Endothelial cell (in vitro differentiated cells): Measurements from ENCODE around the gene BMPR1B. TPM values are rescaled to one million over a fixed set of nuclear protein-coding genes. Genes with fewer than 3 reads are reported as not detected.

Experiments used
- DNase-seq: peaks from one replicate; pipeline ENCODE4 v3.0.0; 2021; ENCODE audit warnings: low spot score
- H3K27ac Mint-ChIP-seq: one replicate; pipeline ENCODE4 v1.8.0; 2021; ENCODE audit warnings: mixed read lengths, inconsistent platforms; ENCODE audit not compliant: unreplicated experiment
- H3K27me3 Mint-ChIP-seq: one replicate; pipeline ENCODE4 v1.8.0; 2021; ENCODE audit warnings: mild to moderate bottlenecking, moderate library complexity, mixed read lengths, inconsistent platforms; ENCODE audit not compliant: unreplicated experiment
- H3K36me3 Mint-ChIP-seq: one replicate; pipeline ENCODE4 v1.8.0; 2021; ENCODE audit warnings: mild to moderate bottlenecking, low read depth, mixed read lengths, inconsistent platforms; ENCODE audit not compliant: unreplicated experiment
- H3K4me1 Mint-ChIP-seq: one replicate; pipeline ENCODE4 v1.8.0; 2021; ENCODE audit warnings: mild to moderate bottlenecking, mixed read lengths, inconsistent platforms; ENCODE audit not compliant: unreplicated experiment
- H3K4me3 Mint-ChIP-seq: one replicate; pipeline ENCODE4 v1.8.0; 2021; ENCODE audit warnings: mild to moderate bottlenecking, mixed read lengths, inconsistent platforms; ENCODE audit not compliant: unreplicated experiment
- H3K9me3 Mint-ChIP-seq: one replicate; pipeline ENCODE4 v1.8.0; 2021; ENCODE audit warnings: mixed read lengths, inconsistent platforms; ENCODE audit not compliant: unreplicated experiment
- CTCF ChIP-seq: fragments of 200-600 bp; sonication (generic); IDR thresholded peaks from one replicate; pipeline ENCODE4 v1.5.0; 2021; ENCODE audit warnings: antibody characterized with exemption; ENCODE audit not compliant: unreplicated experiment
- total RNA-seq: library from RNA; stranded (reverse); fragmentation: NEBNext Ultra II Directional; extraction: Animal tissue kit (Norgen Biotek cat#: 25700); gene quantifications from one replicate; pipeline ENCODE4 v1.2.1, GENCODE V29; 2021; ENCODE audit not compliant: unreplicated experiment

Gene BMPR1B
- total RNA-seq, 1 donor from 2014 or later, result 5.4 TPM

- no peaks in the 10 kb centered on the region for H3K4me1 Mint-ChIP-seq
- no peaks in the 10 kb centered on the region for H3K9me3 Mint-ChIP-seq
- no peak for TF ChIP-seq CTCF
- no peak for DNase-seq
- no peak overlapping the region for H3K4me3 Mint-ChIP-seq
- H3K27me3 Mint-ChIP-seq, result peaks cover 2% of the 10 kb centered on the region
- no peak overlapping the region for H3K27ac Mint-ChIP-seq
- H3K36me3 Mint-ChIP-seq, result no peaks in the 10 kb centered on the region
Observed at GRCh38 chr4:95038791-95039190, 281.0 kb downstream of the BMPR1B start.

GRCh38 chr4:95044324-95044837, 286.6 kb downstream of the BMPR1B start:
- no peak for DNase-seq
- H3K4me3 Mint-ChIP-seq, result no peak overlapping the region
- TF ChIP-seq CTCF, result no peak

DNA sequence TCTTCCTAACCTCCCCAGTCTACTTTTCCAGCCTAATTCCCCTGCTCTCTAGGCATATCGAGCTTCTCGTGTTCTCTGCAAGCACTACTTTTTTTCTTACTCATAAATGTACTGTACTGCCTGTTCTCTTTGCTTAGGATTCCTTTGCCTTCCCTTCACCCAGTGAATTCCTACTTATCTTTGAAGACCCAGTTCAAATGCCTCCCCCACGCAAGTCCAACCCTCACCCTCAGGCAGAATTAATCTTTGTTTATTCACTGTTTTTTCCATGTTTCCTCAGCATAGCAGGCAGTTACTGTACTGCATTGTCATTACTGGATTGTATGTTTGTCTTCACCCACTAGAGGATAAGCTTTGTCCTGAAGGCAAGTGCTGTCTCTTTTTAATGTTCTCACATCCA, 287.7 kb downstream of the BMPR1B start:
- Mint-ChIP-seq H3K4me3 (no peak overlapping the region), H3K27ac (no peak overlapping the region), H3K9me3 (no peaks in the 10 kb centered on the region), H3K36me3 (no peaks in the 10 kb centered on the region), H3K4me1 (no peaks in the 10 kb centered on the region), H3K27me3 (no peaks in the 10 kb centered on the region)
- no peak for TF ChIP-seq CTCF
- no peak for DNase-seq

More at GRCh38 chr4:95044324-95044837, 286.6 kb downstream of the BMPR1B start:
- Mint-ChIP-seq H3K4me1 (no peaks in the 10 kb centered on the region), H3K27me3 (no peaks in the 10 kb centered on the region), H3K27ac (no peak overlapping the region), H3K9me3 (no peaks in the 10 kb centered on the region), H3K36me3 (no peaks in the 10 kb centered on the region)

DNA sequence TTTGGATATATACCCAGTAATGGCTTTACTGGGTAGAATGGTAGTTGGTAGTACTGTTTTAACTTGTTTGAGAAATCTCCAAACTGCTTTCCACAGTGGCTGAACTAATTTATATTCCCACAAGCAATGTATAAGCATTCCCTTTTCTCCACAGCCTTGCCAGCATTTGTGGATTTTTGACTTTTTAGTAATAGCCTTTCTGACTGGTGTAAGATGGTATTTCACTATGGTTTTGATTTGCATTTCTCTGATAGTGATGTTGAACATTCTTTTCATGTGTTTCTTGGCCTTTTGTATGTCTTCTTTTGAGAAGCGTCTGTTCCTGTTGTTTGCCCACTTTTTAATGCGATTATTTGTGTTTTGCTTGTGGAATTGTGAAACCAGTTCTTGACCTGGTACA, 290.5 kb downstream of the BMPR1B start:
- H3K27me3 Mint-ChIP-seq, result no peaks in the 10 kb centered on the region
- H3K4me3 Mint-ChIP-seq, result no peak overlapping the region
- no peak for TF ChIP-seq CTCF
- no peak for DNase-seq
- no peak overlapping the region for H3K27ac Mint-ChIP-seq
- H3K9me3 Mint-ChIP-seq, result no peaks in the 10 kb centered on the region
- no peaks in the 10 kb centered on the region for H3K36me3 Mint-ChIP-seq
- H3K4me1 Mint-ChIP-seq, result no peaks in the 10 kb centered on the region

DNA sequence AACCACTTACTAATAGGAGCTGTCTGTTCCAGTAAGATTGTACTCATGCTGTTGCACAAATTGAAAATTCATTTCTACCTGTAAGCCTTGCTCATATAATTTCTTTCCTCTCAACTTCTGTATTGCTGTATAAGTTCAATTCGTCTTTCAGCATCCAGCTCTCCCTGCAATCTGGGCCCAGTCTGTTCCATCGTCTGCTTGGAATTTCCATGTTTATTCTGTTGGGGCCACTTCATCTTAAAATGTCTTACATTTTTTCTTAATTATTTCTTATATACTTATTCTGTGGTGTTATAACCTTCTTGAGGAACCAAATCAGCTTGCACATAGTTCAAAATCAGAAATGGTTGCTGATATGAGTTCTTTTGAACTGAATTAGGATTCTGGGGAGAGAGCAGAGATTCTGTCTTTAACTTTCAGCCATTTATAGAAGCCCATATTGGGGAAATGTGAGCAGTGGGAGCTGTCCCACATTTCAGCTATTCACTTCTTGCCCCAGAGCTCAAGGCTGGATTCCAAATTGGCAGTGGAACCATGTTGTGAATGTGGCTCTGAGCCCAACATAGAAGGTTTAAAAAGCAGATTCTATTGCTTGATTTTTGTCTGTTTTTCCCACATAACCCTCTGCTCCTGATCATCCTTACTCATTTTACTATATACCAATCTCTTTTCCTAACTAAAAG, 291.9 kb downstream of the BMPR1B start:
- Mint-ChIP-seq H3K36me3 (no peaks in the 10 kb centered on the region), H3K27ac (no peak overlapping the region), H3K27me3 (no peaks in the 10 kb centered on the region), H3K4me3 (no peak overlapping the region), H3K9me3 (no peaks in the 10 kb centered on the region), H3K4me1 (no peaks in the 10 kb centered on the region)
- TF ChIP-seq CTCF, result no peak
- DNase-seq, result no peak
